Measurements from ENCODE around the gene CREM. TPM values are rescaled to one million over a fixed set of nuclear protein-coding genes. Genes with fewer than 3 reads are reported as not detected.
A peak's percentile ranks its signal among the peaks of the same experiment; 100 is the strongest.

The CREM gene
- total RNA-seq, 1 donor from 2014 or later, result 31.4 TPM

DNA sequence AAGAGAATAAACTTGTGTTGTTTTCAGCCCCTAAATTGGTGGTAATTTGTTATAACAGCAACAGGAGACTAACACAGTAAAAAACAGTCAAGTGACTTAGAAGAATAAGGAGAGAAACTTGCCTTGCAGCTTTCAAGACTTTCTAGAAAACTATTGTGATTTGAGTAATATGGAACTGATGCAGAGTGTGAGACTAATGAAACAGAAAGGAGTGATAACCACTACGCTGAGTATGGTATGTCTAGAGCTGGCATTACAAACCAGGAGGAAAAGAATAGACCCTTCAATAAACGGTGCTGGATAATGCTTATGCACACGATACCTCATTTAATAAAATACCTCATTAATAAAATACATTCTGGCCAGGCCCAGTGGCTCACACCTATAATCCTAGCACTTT lies 99.9 kb downstream of the CREM start:
- H3K4me1 Mint-ChIP-seq (ENCODE audit: unreplicated experiment), result no peaks in the 10 kb centered on the region
- no peak for DNase-seq (ENCODE audit: extremely low spot score, unreplicated experiment)
- H3K36me3 Mint-ChIP-seq (ENCODE audit: unreplicated experiment), result no peaks in the 10 kb centered on the region
- no peak overlapping the region for H3K4me3 Mint-ChIP-seq (ENCODE audit: unreplicated experiment)
- no peaks in the 10 kb centered on the region for H3K9me3 Mint-ChIP-seq (ENCODE audit: unreplicated experiment)
- H3K27ac Mint-ChIP-seq (ENCODE audit: unreplicated experiment), result no peak overlapping the region
- TF ChIP-seq, protein P1, sequence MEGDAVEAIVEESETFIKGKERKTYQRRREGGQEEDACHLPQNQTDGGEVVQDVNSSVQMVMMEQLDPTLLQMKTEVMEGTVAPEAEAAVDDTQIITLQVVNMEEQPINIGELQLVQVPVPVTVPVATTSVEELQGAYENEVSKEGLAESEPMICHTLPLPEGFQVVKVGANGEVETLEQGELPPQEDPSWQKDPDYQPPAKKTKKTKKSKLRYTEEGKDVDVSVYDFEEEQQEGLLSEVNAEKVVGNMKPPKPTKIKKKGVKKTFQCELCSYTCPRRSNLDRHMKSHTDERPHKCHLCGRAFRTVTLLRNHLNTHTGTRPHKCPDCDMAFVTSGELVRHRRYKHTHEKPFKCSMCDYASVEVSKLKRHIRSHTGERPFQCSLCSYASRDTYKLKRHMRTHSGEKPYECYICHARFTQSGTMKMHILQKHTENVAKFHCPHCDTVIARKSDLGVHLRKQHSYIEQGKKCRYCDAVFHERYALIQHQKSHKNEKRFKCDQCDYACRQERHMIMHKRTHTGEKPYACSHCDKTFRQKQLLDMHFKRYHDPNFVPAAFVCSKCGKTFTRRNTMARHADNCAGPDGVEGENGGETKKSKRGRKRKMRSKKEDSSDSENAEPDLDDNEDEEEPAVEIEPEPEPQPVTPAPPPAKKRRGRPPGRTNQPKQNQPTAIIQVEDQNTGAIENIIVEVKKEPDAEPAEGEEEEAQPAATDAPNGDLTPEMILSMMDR (IDR thresholded peaks at IDR 0.05), result no peak
- H3K27me3 Mint-ChIP-seq (ENCODE audit: unreplicated experiment), result peaks cover 2% of the 10 kb centered on the region

DNA sequence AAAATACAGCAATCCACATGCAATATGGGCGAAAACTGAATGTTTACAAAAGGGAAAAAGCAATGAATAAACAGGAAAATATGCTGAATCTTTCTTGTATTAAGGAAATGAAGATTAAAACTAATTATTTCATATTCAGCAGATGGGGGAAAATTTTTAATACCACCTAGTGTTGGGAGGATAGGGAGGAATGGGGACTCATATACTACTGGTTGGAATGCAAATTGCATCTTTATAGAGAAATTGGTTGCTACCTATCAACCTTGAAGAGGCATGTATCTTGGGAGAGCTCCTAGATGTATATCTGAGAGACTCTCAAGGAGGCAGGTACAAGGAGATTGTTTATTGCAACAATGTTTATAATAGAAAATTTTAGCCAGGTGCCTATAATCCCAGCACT lies 101.4 kb downstream of the CREM start:
- peaks cover 2% of the 10 kb centered on the region for H3K27me3 Mint-ChIP-seq (ENCODE audit: unreplicated experiment)
- TF ChIP-seq, protein P1 (IDR thresholded peaks at IDR 0.05), result peak; percentile 6
- H3K36me3 Mint-ChIP-seq (ENCODE audit: unreplicated experiment), result no peaks in the 10 kb centered on the region
- no peaks in the 10 kb centered on the region for H3K4me1 Mint-ChIP-seq (ENCODE audit: unreplicated experiment)
- no peak for DNase-seq (ENCODE audit: extremely low spot score, unreplicated experiment)
- H3K9me3 Mint-ChIP-seq (ENCODE audit: unreplicated experiment), result no peaks in the 10 kb centered on the region
- no peak overlapping the region for H3K27ac Mint-ChIP-seq (ENCODE audit: unreplicated experiment)
- no peak overlapping the region for H3K4me3 Mint-ChIP-seq (ENCODE audit: unreplicated experiment)

DNA sequence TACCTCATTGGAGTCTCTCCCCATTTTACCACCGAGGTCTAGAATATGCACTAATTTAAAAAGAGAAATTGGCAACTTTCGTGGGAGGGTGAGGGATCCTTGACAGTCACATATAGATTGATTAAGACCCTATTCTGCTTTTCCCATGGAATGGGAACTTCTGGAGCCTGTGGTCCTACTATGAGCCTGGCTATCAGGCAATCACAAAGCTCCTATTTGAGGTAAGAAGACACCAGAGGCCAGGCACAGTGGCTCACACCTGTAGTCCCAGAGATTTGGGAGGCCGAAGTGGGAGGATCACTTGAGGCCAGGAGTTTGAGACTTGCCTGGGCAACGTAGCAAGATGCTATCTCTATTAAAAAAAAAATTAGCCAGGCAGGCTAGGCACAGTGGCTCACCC lies 105.0 kb downstream of the CREM start:
- no peaks in the 10 kb centered on the region for H3K9me3 Mint-ChIP-seq (ENCODE audit: unreplicated experiment)
- DNase-seq (ENCODE audit: extremely low spot score, unreplicated experiment), result no peak
- H3K4me3 Mint-ChIP-seq (ENCODE audit: unreplicated experiment), result no peak overlapping the region
- no peaks in the 10 kb centered on the region for H3K27me3 Mint-ChIP-seq (ENCODE audit: unreplicated experiment)
- H3K4me1 Mint-ChIP-seq (ENCODE audit: unreplicated experiment), result no peaks in the 10 kb centered on the region
- no peaks in the 10 kb centered on the region for H3K36me3 Mint-ChIP-seq (ENCODE audit: unreplicated experiment)
- H3K27ac Mint-ChIP-seq (ENCODE audit: unreplicated experiment), result no peak overlapping the region
- TF ChIP-seq, protein P1 (IDR thresholded peaks at IDR 0.05), result no peak

DNA sequence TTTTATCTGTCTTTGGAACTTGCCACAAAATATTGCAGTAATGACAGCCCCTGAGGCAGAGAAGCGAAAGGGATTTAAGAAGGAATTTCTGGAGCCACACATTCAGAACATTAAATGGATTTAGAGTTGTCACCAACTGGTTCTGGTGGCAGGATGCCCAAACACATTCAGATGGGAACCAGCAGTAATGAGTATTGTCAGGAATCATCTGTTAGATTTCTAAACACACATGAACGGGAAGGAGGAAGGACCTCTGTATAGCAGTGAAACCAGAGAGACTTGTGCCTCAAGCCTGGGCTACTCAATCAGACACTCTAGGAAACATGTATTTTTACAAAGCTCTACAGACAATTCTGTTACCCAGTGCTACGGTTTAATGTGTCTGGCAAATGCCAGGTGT lies 105.9 kb downstream of the CREM start:
- Mint-ChIP-seq H3K27ac (ENCODE audit: unreplicated experiment) (no peak overlapping the region), H3K4me3 (ENCODE audit: unreplicated experiment) (no peak overlapping the region), H3K9me3 (ENCODE audit: unreplicated experiment) (no peaks in the 10 kb centered on the region), H3K36me3 (ENCODE audit: unreplicated experiment) (no peaks in the 10 kb centered on the region), H3K4me1 (ENCODE audit: unreplicated experiment) (no peaks in the 10 kb centered on the region), H3K27me3 (ENCODE audit: unreplicated experiment) (no peaks in the 10 kb centered on the region)
- TF ChIP-seq, protein P1 (IDR thresholded peaks at IDR 0.05), result no peak
- no peak for DNase-seq (ENCODE audit: extremely low spot score, unreplicated experiment)

DNA sequence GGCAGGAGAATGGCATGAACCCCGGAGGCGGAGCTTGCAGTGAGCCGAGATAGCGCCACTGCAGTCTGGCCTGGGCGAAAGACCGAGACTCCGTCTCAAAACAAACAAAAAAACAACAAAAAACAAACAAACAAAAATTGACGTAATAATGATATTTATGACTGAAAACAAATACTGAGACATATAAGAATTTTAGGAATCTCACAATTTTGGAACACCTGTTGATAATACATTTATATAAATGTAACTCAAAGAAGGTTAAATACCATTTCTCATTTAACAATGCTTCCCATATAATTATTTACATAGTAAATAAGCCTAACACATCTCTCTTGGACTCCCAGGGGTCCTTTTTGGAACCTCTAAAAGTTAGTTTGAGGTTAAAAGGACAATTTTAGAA lies 107.4 kb downstream of the CREM start:
- H3K27me3 Mint-ChIP-seq (ENCODE audit: unreplicated experiment), result no peaks in the 10 kb centered on the region
- no peaks in the 10 kb centered on the region for H3K4me1 Mint-ChIP-seq (ENCODE audit: unreplicated experiment)
- H3K27ac Mint-ChIP-seq (ENCODE audit: unreplicated experiment), result no peak overlapping the region
- no peak for DNase-seq (ENCODE audit: extremely low spot score, unreplicated experiment)
- no peaks in the 10 kb centered on the region for H3K9me3 Mint-ChIP-seq (ENCODE audit: unreplicated experiment)
- no peaks in the 10 kb centered on the region for H3K36me3 Mint-ChIP-seq (ENCODE audit: unreplicated experiment)
- H3K4me3 Mint-ChIP-seq (ENCODE audit: unreplicated experiment), result no peak overlapping the region
- TF ChIP-seq, protein P1 (IDR thresholded peaks at IDR 0.05), result no peak

Measured in osteocyte (in vitro differentiated cells).